H1 (cell line): ENCODE data around the gene ZBTB34. TPM values are rescaled to one million over a fixed set of nuclear protein-coding genes. Genes with fewer than 3 reads are reported as not detected.

Experiments used
- CTCF ChIA-PET: fragments of 300-600 bp; sonication (Branson Sonifier 250); formaldehyde crosslinking; loops from one replicate; lab custom pipeline; 2021; ENCODE audit not compliant: partially characterized antibody; lab: Charles Lee
- POLR2A ChIA-PET: fragments of 300-600 bp; sonication (Branson Sonifier 250); formaldehyde crosslinking; loops from one replicate; lab custom pipeline; 2021; ENCODE audit warnings: inconsistent platforms; ENCODE audit not compliant: partially characterized antibody; lab: Charles Lee
- DNase-seq, 2 experiments: peaks; one replicate each; pipeline versions ENCODE4 v3.0.0 to v3.0.0-alpha.2; 2010 to 2022; ENCODE audit warnings: low spot score in 2 of 2, low read depth in 1 of 2, mixed read lengths in 1 of 2
- FAIRE-seq: peaks from 2 replicates; lab custom pipeline; 2011; peaks lifted over from hg19 to GRCh38; lab: Jason Lieb, UNC
- H2AFZ ChIP-seq: 2 replicates; pipeline ENCODE4 v1.8.1; 2012; ENCODE audit warnings: low read length, inconsistent platforms
- H2AK5ac ChIP-seq: 2 replicates; pipeline ENCODE4 v1.6.1; 2013; ENCODE audit warnings: low read depth, low read length
- H2BK120ac ChIP-seq: replicated peaks from 2 replicates; pipeline ENCODE3; 2013; ENCODE audit warnings: low read depth, low read length, inconsistent platforms
- H2BK12ac ChIP-seq: 2 replicates; pipeline ENCODE4 v1.6.1; 2013; ENCODE audit warnings: low read depth, low read length
- H2BK15ac ChIP-seq: 2 replicates; pipeline ENCODE4 v1.6.1; 2013; ENCODE audit warnings: low read length
- H2BK20ac ChIP-seq: 2 replicates; pipeline ENCODE4 v1.6.1; 2013; ENCODE audit warnings: low read length
- H2BK5ac ChIP-seq: 2 replicates; pipeline ENCODE4 v1.6.1; 2013; ENCODE audit warnings: low read depth, low read length
- H3K14ac ChIP-seq: 2 replicates; pipeline ENCODE4 v1.6.1; 2013; ENCODE audit warnings: inconsistent platforms; ENCODE audit not compliant: insufficient read length
- H3K18ac ChIP-seq: 2 replicates; pipeline ENCODE4 v1.6.1; 2013; ENCODE audit warnings: low read length; ENCODE audit errors: extremely low read depth
- H3K23ac ChIP-seq: 2 replicates; pipeline ENCODE4 v1.6.1; 2013; ENCODE audit warnings: inconsistent platforms; ENCODE audit not compliant: insufficient read length
- H3K23me2 ChIP-seq: 2 replicates; pipeline ENCODE4 v1.6.1; 2013; ENCODE audit warnings: low read depth, low read length
- H3K27ac ChIP-seq: 2 replicates; pipeline ENCODE4 v1.6.1; 2011; ENCODE audit warnings: low read depth, low read length, inconsistent platforms
- H3K27me3 ChIP-seq, 4 experiments: replicated peaks in 1 of 4; 1 replicate in 1 of 4; 2 replicates in 3 of 4; pipeline versions ENCODE4 v1.6.1 to v1.8.1; 2011 to 2013; ENCODE audit warnings: low read length in 3 of 4, mild to moderate bottlenecking in 3 of 4, inconsistent platforms in 2 of 4, mixed read lengths in 2 of 4, moderate library complexity in 1 of 4; ENCODE audit not compliant: control insufficient read depth in 3 of 4, insufficient read depth in 3 of 4; ENCODE audit errors: extremely low read depth in 1 of 4
- H3K36me3 ChIP-seq, 4 experiments: 2 replicates each; pipeline versions ENCODE4 v1.6.1 to v1.8.1; 2011 to 2013; ENCODE audit warnings: mild to moderate bottlenecking in 4 of 4, low read length in 3 of 4, moderate library complexity in 2 of 4, control low read depth in 1 of 4, inconsistent platforms in 1 of 4; ENCODE audit not compliant: insufficient read depth in 4 of 4, control insufficient read depth in 2 of 4
- H3K4ac ChIP-seq: replicated peaks from 2 replicates; pipeline ENCODE3; 2013; ENCODE audit warnings: low read length, low read depth, mixed read lengths, inconsistent platforms; ENCODE audit not compliant: insufficient read length
- H3K4me1 ChIP-seq, 4 experiments: replicated peaks in 1 of 4; 1 replicate in 1 of 4; 2 replicates in 3 of 4; pipeline versions ENCODE4 v1.6.1 to v1.8.1; 2011 to 2013; ENCODE audit warnings: low read length in 3 of 4, inconsistent platforms in 2 of 4, mixed read lengths in 1 of 4; ENCODE audit not compliant: insufficient read depth in 4 of 4, control insufficient read depth in 3 of 4
- H3K4me2 ChIP-seq, 2 experiments: 2 replicates each; pipeline versions ENCODE4 v1.6.1 to v1.8.1; 2011 to 2013; ENCODE audit warnings: low read depth in 2 of 2, low read length in 2 of 2, control low read depth in 1 of 2, inconsistent platforms in 1 of 2, mild to moderate bottlenecking in 1 of 2; ENCODE audit not compliant: insufficient read depth in 1 of 2
- H3K4me3 ChIP-seq, 4 experiments: fragments of 200-600, 300-600 bp in 1 of 4; sonication (generic), shearing (Covaris generic), sonication (Bioruptor Twin) in 1 of 4; 2 replicates each; pipeline versions ENCODE4 v1.5.1 to v1.8.1; 2011 to 2016; ENCODE audit warnings: low read length in 4 of 4, low read depth in 3 of 4, control low read depth in 2 of 4, inconsistent platforms in 2 of 4, mild to moderate bottlenecking in 2 of 4, mixed read lengths in 1 of 4, moderate library complexity in 1 of 4; ENCODE audit not compliant: insufficient read depth in 2 of 4; ENCODE audit errors: extremely low read depth in 1 of 4
- H3K56ac ChIP-seq: replicated peaks from 2 replicates; pipeline ENCODE3; 2013; ENCODE audit warnings: low read depth, mild to moderate bottlenecking, mixed read lengths, low read length, inconsistent platforms; ENCODE audit not compliant: insufficient read length
- H3K79me1 ChIP-seq: 2 replicates; pipeline ENCODE4 v1.6.1; 2013; ENCODE audit warnings: low read depth, low read length, control low read depth
- H3K79me2 ChIP-seq, 2 experiments: 2 replicates each; pipeline versions ENCODE4 v1.6.1 to v1.8.1; 2012 to 2013; ENCODE audit warnings: low read length in 2 of 2, mild to moderate bottlenecking in 2 of 2, inconsistent platforms in 1 of 2; ENCODE audit not compliant: insufficient read depth in 2 of 2, control insufficient read depth in 1 of 2
- H3K9ac ChIP-seq, 4 experiments: replicated peaks in 1 of 4; 1 replicate in 1 of 4; 2 replicates in 3 of 4; pipeline versions ENCODE4 v1.6.1 to v1.8.1; 2011 to 2013; ENCODE audit warnings: low read depth in 3 of 4, low read length in 3 of 4, control low read depth in 2 of 4, mild to moderate bottlenecking in 2 of 4, moderate library complexity in 2 of 4, inconsistent platforms in 1 of 4; ENCODE audit errors: extremely low read depth in 1 of 4
- H3K9me3 ChIP-seq, 2 experiments: 2 replicates each; pipeline versions ENCODE4 v1.6.1 to v1.8.1; 2012 to 2013; ENCODE audit warnings: mild to moderate bottlenecking in 2 of 2, moderate library complexity in 2 of 2, control low read depth in 1 of 2, inconsistent platforms in 1 of 2, low read depth in 1 of 2, low read length in 1 of 2, mixed read lengths in 1 of 2; ENCODE audit not compliant: insufficient read depth in 2 of 2
- H4K20me1 ChIP-seq, 2 experiments: replicated peaks in 1 of 2; 2 replicates each; pipeline versions ENCODE3 to v1.8.1; 2011 to 2013; ENCODE audit warnings: inconsistent platforms in 2 of 2, low read length in 2 of 2, mild to moderate bottlenecking in 1 of 2; ENCODE audit not compliant: insufficient read depth in 2 of 2, control insufficient read depth in 1 of 2
- H4K5ac ChIP-seq: 2 replicates; pipeline ENCODE4 v1.6.1; 2013; ENCODE audit warnings: low read length, low read depth, mixed read lengths, inconsistent platforms; ENCODE audit not compliant: insufficient read length
- H4K8ac ChIP-seq: 2 replicates; pipeline ENCODE4 v1.8.0; 2013; ENCODE audit warnings: mild to moderate bottlenecking, moderate library complexity, low read length, inconsistent platforms; ENCODE audit not compliant: insufficient read depth; ENCODE audit errors: extremely low read depth
- H4K91ac ChIP-seq: replicated peaks from 2 replicates; pipeline ENCODE3; 2013; ENCODE audit warnings: low read length, mixed read lengths, inconsistent platforms; ENCODE audit not compliant: insufficient read length
- BCL11A ChIP-seq, 2 experiments: IDR thresholded peaks; one replicate each; pipeline ENCODE4 v1.6.1; 2011; ENCODE audit warnings: low read depth in 2 of 2, low read length in 2 of 2, mild to moderate bottlenecking in 2 of 2
- CEBPB ChIP-seq: IDR thresholded peaks from 2 replicates; pipeline ENCODE4 v1.6.1; 2012; ENCODE audit warnings: low read depth, low read length
- GTF2F1 ChIP-seq: IDR thresholded peaks from 2 replicates; pipeline ENCODE4 v1.6.1; 2012; ENCODE audit warnings: low read depth, low read length, improper control_type of control experiment, borderline replicate concordance
- HDAC6 ChIP-seq: IDR thresholded peaks from one replicate; pipeline ENCODE4 v1.7.1; 2012; ENCODE audit warnings: low read depth, mild to moderate bottlenecking, inconsistent platforms, low read length, moderate library complexity
- NRF1 ChIP-seq: IDR thresholded peaks from 2 replicates; pipeline ENCODE4 v1.6.1; 2011; ENCODE audit warnings: mild to moderate bottlenecking, low read depth, low read length, improper control_type of control experiment
- RAD21 ChIP-seq, 2 experiments: IDR thresholded peaks in 1 of 2; conservative IDR thresholded peaks in 1 of 2; 2 replicates each; pipeline ENCODE4 v1.6.1; 2011; ENCODE audit warnings: low read depth in 2 of 2, low read length in 2 of 2, improper control_type of control experiment in 1 of 2, inconsistent platforms in 1 of 2, mild to moderate bottlenecking in 1 of 2, moderate library complexity in 1 of 2
- RBBP5 ChIP-seq: IDR thresholded peaks from 2 replicates; pipeline ENCODE4 v1.7.1; 2012; ENCODE audit warnings: low read depth, mild to moderate bottlenecking, inconsistent platforms, low read length, moderate library complexity, borderline replicate concordance
- SIRT6 ChIP-seq: IDR thresholded peaks from one replicate; pipeline ENCODE4 v1.7.1; 2012; ENCODE audit warnings: low read length, inconsistent platforms
- SP1 ChIP-seq: IDR thresholded peaks from 2 replicates; pipeline ENCODE4 v1.6.1; 2011; ENCODE audit warnings: low read depth, low read length
- SP4 ChIP-seq: IDR thresholded peaks from 2 replicates; pipeline ENCODE4 v1.6.1; 2012; ENCODE audit warnings: low read length, inconsistent platforms
- TEAD4 ChIP-seq: IDR thresholded peaks from 2 replicates; pipeline ENCODE4 v1.6.1; 2012; ENCODE audit warnings: low read depth, low read length, inconsistent platforms, mixed read lengths
- WGBS, 2 experiments: shearing (Covaris generic) in 1 of 2; methylation state at CpG; one replicate each; pipeline versions ENCODE4 v1.1.6 to v1.1.7; 2013 to 2015; ENCODE audit warnings: low lambda C conversion rate in 2 of 2, mixed read lengths in 2 of 2, inconsistent platforms in 1 of 2, low coverage in 1 of 2, missing lambda C conversion rate in 1 of 2; ENCODE audit not compliant: insufficient replicate concordance in 2 of 2, insufficient coverage in 1 of 2, insufficient read length in 1 of 2; ENCODE audit errors: extremely low coverage in 1 of 2, missing lambda C conversion rate in 1 of 2; 5-methylcytosine and 5-hydroxymethylcytosine counted together
- polyA plus RNA-seq, 7 experiments: library from polyadenylated mRNA; depleted of rRNA in 3 of 7; stranded (reverse) in 5 of 7; unstranded in 2 of 7; fragments of >200 nt in 5 of 7; fragments of 200-250 nt in 2 of 7; gene quantifications; 1 replicate in 5 of 7; 2 replicates in 1 of 7; 4 replicates in 1 of 7; pipeline versions ENCODE4 v1.2.1 to v1.2.3, GENCODE V29; 2011 to 2013; ENCODE audit warnings: missing spikeins in 2 of 7, mixed read lengths in 2 of 7
- total RNA-seq: library from RNA; stranded (reverse); fragmentation: NEBNext Ultra II Directional; extraction: Animal tissue kit (Norgen Biotek cat#: 25700); gene quantifications from 2 replicates; pipeline ENCODE4 v1.2.1, GENCODE V29; 2021

Gene ZBTB34
- total and polyA plus RNA-seq, 2 of the 8 experiments (the other 6 are each of a cell fraction or from before 2014, with no cell fraction given), result 8.2 to 15.9 TPM

DNA sequence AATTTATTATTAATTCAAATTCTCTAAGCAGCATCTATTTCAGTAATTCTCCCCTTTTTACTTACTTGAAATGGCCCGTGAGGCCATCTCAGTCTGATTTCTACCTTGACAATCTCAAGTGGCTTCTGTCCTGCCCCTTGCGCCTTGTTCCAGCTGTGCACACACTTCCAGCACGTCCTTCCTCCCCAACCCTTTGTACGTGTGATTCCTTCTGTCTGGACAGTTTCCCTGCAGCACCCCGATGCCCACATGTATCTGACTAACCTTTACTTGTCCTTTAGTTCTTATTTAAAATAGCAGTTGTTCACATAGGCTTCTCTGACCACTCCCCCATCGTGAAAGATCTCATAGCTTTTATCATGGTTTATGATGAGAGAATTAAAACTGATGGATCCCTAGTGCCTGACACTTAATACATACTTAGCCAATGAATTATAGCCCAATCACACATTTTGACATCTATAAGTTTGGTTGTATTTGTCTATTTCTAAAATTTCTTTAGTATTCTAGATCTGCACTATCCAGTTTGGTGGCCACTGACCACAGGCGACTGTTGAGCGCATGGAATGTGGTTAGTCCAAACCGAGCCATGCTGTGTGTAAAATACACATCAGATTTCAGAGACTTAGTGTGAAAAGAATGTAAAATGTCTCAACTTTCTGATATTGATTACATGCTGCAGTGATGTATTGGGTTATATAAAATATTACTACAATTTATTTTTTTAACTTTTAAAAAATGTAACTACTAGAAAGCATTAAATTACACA is 14.3 kb downstream of the ZBTB34 start:
- Histone ChIP-seq H2AFZ (no peak overlapping the region), H3K56ac (no peak overlapping the region), H3K4me3 (no peak overlapping the region), H3K23ac (no peak overlapping the region), H3K18ac (no peak overlapping the region), H2AK5ac (no peak overlapping the region), H2BK12ac (no peak overlapping the region), H2BK20ac (no peak overlapping the region), H2BK5ac (no peak overlapping the region), H3K27me3 (no peaks in the 10 kb centered on the region), H3K36me3 (peaks cover under 1 to 5% (median 3%) of the 10 kb centered on the region in 4 experiments; a peak in 5 of 8 replicates), H3K23me2 (no peaks in the 10 kb centered on the region), H3K14ac (no peak overlapping the region), H3K4me2 (no peak overlapping the region), H4K5ac (no peak overlapping the region), H4K20me1 (peaks cover 4 to 7% of the 10 kb centered on the region in 2 experiments), H2BK120ac (no peak overlapping the region), H3K4ac (no peak overlapping the region), H3K79me1 (peaks cover 5% of the 10 kb centered on the region; the same call in 1 of the 2 replicates), H3K9ac (no peak overlapping the region), H4K91ac (no peak overlapping the region), H2BK15ac (no peak overlapping the region), H3K79me2 (peaks cover 0 to 55% of the 10 kb centered on the region in 2 experiments; a peak in 2 of 4 replicates), H3K27ac (no peak overlapping the region), H3K4me1 (no peaks in the 10 kb centered on the region; a peak in 1 of 7 replicates), H4K8ac (no peak overlapping the region), H3K9me3 (no peaks in the 10 kb centered on the region)
- 92% methylated on average over 9 of the region's 9 CpGs; no CpG with 5 or more reads in 1 of the 2 experiments for WGBS, 2 experiments
- DNase-seq (no peak), FAIRE-seq (no peak)
- POLR2A ChIA-PET, result interaction anchor here (0.6 to 0.7 kb wide), 2 partner anchors 15 to 236 kb away, joined by 3 read pairs; no protein-coding TSS in a partner anchor
- CTCF ChIA-PET, result no interaction called here
- TF ChIP-seq SP1 (no peak), GTF2F1 (no peak), RAD21 (IDR thresholded peaks at IDR 0.05 in 1 of 2, conservative IDR thresholded peaks at IDR 0.05 in 1 of 2; ENCODE audit: low read depth in 2 of 2, low read length in 2 of 2) (no peak), HDAC6 (no peak), TEAD4 (no peak), SP4 (no peak), RBBP5 (no peak), BCL11A (IDR thresholded peaks at IDR 0.05; ENCODE audit: low read depth in 2 of 2, low read length in 2 of 2) (no peak), NRF1 (no peak), SIRT6 (no peak), CEBPB (no peak)
